NAMALWA (cell line): ENCODE results near the gene KIR3DL3.
"Not testable (repeated sequence)": the region's sequence is repeated elsewhere in the genome, so short reads cannot be mapped to it uniquely, and the experiment has no call there.

Source experiments
- DNase-seq: peaks from one replicate; pipeline ENCODE4 v3.0.0-alpha.2; 2015; ENCODE audit warnings: low spot score

Gene KIR3DL3

DNA sequence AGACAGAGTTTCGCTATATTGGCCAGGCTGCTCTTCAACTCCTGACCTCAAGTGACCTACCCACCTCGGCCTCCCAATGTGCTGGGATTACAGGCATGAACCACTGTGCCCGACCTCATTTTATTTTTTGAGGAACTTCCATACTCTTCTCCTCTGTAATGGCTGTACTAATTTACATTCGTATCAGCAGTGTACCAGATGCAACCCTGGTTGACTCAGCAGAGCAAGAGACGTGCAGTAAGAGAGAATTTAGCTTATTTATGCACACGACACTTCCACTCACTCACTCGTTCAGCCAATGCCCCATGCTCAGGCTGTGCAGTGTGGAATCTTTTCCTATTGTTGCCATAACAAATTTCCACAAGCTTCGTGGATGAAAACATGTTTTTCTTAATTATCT, 6.9 kb downstream of the KIR3DL3 start:
- no peak for DNase-seq

DNA sequence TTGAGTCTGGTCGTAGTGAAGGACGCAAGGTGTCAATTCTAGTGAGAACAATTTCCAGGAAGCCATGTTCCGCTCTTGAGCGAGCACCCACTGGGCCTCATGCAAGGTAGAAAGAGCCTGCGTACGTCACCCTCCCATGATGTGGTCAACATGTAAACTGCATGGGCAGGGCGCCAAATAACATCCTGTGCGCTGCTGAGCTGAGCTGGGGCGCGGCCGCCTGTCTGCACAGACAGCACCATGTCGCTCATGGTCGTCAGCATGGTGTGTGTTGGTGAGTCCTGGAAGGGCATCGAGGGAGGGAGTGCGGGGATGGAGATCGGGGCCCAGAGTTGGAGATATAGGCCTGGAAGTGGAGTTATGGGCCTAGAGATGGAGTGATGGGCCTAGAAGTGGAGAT, 14.1 kb downstream of the KIR3DL3 start, which contains the start of gene KIR2DL3:
TSS of gene KIR2DL3 (plus strand) at position 208 of the 400 bp plus-strand sequence. CDS start at position 241, 33 bp downstream.
- DNase-seq = not testable (repeated sequence)

DNA sequence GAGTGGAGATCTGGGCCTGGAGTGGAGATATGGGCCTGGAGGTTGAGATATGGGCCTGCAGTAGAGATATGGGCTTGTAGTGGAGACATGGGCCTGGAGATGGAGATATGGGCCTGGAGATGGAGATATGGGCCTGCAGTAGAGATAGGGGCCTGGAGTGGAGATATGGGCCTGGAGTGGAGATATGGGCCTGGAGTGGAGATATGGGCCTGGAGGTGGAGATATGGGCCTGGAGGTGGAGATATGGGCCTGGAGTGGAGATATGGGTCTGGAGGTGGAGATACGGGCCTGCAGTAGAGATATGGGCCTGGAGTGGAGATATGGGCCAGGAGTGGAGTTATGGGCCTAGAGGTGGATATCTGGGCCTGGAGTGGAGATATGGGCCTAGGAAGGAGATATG, 14.5 kb downstream of the KIR3DL3 start:
- no peak for DNase-seq

DNA sequence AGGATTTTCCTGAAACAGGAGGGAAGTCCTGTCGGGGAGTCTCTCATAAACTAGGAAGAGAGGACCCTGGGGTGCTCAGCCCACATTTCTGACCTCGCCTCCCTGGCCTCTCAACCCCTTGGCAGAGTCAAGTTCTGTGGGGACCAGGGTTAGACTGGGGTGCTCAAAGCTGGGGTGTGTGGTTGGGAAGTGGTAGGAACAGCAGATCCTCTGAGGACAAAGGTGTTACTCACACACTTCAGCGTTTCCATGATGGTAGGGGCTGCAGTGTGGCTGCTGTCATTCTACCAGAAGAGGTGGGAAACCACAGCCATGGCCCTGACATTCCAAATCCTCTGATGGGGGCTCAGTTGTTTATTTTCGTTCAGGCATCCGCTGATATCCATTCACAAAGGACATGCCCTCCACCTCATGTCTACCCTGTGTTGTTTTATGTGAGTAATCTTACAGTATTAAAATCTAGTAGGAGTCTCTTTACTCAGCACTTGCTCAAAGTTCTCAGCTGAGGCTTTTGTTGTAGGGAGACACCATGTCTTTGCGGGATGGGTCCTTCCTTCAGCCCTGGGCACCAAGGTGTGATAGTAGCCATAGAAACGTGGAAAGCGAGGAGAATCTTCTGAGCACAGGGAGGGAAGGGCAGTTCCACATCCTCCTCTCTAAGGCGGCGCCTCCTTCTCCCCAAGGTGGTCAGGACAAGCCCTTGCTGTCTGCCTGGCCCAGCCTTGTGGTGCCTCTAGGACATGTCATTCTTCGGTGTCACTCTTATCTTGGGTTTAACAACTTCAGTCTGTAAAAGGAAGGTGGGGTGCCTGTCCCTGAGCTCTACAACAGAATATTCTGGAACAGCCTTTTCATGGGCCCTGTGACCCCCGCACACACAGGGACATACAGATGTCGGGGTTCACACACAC, 15.6 kb downstream of the KIR3DL3 start:
- DNase-seq = no peak

DNA sequence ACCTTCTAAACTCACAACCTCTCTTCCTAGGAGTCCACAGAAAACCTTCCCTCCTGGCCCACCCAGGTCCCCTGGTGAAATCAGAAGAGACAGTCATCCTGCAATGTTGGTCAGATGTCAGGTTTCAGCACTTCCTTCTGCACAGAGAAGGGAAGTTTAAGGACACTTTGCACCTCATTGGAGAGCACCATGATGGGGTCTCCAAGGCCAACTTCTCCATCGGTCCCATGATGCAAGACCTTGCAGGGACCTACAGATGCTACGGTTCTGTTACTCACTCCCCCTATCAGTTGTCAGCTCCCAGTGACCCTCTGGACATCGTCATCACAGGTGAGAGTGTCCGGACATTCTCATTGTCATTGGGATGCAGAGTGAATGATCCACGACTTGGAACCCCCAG, 17.7 kb downstream of the KIR3DL3 start:
- DNase-seq = not testable (repeated sequence)

DNA sequence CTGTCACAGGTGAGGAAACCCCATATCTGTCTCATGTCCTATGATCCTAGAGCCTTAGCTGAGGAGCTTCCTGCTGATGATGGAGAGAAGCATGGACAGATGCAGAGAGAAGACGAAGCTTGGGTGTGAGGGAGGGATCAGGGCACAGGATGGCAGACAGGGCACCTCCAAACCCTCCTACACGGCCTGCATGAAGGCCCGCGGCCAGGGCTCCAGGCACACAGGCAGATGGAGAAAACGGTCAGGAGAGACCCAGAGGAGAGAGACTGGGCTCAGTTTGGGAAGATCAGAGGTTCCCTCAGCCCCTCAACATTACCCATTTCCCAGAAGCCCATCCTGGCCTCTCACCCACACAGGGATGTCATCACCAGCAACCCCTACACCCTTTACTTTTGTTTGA, 19.8 kb downstream of the KIR3DL3 start:
- DNase-seq = not testable (repeated sequence)

DNA sequence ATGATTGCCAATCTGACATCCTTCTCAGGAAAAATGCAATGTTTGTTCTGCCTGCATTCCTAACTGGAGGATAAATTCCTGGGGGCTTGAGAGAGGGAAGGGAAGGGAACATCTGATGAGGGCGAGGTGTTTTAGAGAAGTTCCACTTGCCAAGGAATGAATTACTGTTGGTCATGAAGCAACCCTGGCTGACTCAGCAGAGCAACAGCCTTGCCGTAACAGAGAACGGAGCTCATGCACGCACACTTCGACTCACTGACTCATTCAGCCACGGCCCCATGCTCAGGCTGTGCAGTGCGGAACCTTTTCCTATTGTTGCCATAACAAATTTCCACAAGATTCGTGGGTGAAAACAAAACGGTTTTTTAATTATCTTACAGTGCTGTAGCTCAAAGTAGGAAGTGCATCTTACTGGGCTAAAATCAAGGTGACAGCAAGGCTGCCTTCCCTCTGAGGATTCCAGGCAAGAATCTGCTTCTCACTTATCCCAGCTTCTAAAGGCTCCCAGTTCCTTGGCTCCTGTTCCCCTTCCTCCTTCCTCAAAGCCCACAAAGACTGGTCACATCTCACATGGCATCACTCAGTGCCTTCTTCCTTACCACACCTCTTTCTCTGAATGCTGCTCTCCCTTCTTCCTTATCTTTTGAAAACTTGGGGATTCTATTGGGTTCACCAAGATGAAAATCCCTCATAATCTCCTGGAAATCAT, 23.5 kb downstream of the KIR3DL3 start:
- not testable (repeated sequence) for DNase-seq

DNA sequence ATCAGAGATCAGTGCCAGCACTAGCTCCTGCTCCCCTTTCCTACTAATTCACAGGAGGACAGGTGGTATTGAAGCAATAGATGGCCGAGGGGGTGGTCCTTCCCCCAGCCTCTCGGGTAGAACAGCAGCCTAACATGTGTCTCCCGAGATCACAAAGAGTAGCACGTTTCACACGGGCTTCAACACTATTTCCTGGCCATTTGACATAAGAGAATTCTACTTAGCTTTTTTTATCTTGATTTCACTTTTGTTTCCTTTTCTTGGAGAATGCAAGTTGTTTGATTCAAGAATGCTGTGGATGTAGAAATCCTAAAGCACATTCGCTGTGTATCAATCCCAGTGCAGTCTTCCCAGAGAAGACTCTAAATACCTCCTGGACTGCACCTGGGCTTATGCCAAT, 26.0 kb downstream of the KIR3DL3 start:
- DNase-seq = not testable (repeated sequence)

DNA sequence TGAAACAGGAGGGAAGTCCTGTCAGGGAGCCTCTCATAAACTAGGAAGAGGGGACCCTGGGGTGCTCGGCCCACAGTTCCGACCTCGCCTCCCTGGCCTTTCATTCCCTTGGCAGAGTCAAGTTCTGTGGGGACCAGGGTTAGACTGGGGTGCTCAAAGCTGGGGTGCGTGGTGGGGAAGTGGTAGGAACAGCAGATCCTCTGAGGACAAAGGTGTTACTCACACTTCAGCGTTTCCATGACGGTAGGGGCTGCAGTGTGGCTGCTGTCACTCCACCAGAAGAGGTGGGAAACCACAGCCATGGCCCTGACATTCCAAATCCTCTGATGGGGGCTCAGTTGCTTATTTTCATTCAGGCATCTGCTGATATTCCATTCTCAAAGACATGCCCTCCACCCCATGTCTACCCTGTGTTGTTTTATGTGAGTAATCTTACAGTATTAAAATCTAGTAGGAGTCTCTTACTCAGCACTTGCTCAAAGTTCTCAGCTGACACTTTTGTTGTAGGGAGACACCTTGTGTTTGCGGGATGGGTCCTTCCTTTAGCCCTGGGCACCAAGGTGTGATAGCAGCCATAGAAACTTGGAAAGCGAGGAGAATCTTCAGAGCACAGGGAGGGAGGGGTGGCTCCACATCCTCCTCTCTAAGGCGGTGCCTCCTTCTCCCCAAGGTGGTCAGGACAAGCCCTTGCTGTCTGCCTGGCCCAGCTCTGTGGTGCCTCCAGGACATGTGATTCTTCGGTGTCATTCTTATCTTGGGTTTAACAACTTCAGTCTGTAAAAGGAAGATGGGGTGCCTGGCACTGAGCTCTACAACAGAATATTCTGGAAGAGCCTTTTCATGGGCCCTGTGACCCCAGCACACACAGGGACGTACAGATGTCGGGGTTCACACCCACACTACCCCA, 32.2 kb downstream of the KIR3DL3 start:
- not testable (repeated sequence) for DNase-seq

DNA sequence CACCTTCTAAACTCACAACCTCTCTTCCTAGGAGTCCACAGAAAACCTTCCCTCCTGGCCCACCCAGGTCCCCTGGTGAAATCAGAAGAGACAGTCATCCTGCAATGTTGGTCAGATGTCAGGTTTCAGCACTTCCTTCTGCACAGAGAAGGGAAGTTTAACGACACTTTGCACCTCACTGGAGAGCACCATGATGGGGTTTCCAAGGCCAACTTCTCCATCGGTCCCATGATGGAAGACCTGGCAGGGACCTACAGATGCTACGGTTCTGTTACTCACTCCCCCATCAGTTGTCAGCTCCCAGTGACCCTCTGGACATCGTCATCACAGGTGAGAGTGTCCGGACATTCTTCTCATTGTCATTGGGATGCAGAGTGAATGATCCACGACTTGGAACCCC, 34.3 kb downstream of the KIR3DL3 start:
- not testable (repeated sequence) for DNase-seq

DNA sequence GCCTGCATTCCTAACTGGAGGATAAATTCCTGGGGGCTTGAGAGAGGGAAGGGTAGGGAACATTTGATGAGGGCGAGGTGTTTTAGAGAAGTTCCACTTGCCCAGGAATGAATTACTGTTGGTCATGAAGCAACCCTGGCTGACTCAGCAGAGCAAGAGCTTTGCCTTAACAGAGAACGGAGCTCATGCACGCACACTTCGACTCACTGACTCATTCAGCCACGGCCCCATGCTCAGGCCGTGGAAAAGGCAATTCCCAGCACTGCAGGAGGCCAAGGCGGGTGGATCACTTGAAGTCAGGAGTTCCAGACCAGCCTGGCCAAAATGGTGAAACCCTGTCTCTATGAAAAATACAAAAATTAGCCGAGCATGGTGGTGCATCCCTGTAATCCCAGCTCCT, 40.0 kb downstream of the KIR3DL3 start:
- DNase-seq = not testable (repeated sequence)

DNA sequence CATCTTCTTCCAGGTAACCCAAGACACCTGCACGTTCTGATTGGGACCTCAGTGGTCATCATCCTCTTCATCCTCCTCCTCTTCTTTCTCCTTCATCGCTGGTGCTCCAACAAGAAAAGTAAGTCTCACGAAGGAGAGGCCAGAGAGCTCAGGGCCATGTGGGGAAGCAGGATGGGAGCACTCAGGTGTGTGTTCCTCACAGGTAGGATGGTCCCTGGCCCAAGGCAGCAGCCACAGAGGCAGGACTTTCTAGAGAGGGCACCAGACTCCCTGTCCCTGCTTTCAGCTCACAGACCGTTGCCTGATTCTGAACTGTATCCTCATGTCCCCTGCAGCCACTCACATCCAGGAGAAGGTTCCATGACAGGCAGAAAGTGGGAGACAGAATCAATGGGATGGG, 42.2 kb downstream of the KIR3DL3 start:
- not testable (repeated sequence) for DNase-seq

DNA sequence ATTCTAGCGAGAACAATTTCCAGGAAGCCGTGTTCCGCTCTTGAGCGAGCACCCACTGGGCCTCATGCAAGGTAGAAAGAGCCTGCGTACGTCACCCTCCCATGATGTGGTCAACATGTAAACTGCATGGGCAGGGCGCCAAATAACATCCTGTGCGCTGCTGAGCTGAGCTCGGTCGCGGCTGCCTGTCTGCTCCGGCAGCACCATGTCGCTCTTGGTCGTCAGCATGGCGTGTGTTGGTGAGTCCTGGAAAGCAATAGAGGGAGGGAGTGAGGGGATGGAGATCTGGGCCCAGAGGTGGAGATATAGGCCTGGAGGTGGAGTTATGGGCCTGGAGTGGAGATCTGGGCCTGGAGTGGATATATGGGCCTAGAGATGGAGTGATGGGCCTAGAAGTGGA, 45.4 kb downstream of the KIR3DL3 start, which contains the start of gene KIR2DL1:
TSS of gene KIR2DL1 (plus strand) at position 148 of the 400 bp plus-strand sequence. CDS start at position 206, 58 bp downstream.
- DNase-seq = not testable (repeated sequence)

DNA sequence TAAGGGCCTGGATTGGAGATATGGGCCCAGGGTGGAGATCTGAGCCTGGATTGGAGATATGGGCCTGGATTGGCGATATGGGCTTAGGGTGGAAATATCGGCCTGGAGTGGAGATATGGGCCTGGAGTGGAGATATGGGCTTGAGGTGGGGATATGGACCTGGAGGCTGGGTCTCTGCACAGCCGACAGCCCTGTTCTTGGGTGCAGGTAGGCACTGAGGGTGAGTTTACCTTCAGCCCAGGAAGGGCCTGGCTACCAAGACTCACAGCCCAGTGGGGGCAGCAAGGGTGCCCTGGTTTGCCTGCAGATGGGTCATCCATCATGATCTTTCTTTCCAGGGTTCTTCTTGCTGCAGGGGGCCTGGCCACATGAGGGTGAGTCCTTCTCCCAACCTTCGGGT, 46.3 kb downstream of the KIR3DL3 start:
- not testable (repeated sequence) for DNase-seq

DNA sequence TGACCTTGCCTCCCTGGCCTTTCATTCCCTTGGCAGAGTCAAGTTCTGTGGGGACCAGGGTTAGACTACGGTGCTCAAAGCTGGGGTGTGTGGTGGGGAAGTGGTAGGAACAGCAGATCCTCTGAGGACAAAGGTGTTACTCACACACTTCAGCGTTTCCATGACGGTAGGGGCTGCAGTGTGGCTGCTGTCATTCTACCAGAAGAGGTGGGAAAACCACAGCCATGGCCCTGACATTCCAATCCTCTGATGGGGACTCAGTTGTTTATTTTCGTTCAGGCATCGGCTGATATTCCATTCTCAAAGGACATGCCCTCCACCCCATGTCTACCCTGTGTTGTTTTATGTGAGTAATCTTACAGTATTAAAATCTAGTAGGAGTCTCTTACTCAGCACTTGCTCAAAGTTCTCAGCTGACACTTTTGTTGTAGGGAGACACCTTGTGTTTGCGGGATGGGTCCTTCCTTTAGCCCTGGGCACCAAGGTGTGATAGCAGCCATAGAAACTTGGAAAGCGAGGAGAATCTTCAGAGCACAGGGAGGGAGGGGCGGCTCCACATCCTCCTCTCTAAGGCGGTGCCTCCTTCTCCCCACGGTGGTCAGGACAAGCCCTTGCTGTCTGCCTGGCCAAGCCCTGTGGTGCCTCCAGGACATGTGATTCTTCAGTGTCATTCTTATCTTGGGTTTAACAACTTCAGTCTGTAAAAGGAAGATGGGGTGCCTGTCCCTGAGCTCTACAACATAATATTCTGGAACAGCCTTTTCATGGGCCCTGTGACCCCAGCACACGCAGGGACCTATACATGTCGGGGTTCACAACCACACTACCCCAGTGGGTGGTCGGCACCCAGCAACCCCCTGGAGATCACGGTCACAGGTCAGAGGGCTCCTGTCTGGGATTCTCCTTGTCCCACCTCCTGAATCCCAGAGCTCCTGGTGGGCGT, 47.0 kb downstream of the KIR3DL3 start:
- DNase-seq = not testable (repeated sequence)

DNA sequence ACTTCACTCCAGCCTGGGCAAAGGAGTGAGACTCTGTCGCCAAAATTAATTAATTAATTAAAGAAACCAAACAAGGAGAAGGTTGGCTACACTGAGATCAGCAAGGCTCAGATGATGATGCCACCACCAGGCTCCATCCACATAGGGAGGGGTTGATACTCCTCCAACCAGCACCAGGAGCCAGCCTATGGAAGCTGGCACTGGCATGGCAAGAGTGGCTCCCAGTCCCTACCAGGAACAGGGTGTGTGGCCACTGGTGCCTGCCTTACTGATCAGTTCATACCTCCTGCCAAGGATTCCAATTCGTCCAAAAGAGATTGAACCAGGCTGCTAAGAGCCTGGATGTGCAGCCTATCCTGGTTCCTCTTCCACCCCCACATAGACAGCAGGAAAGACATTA, 48.4 kb downstream of the KIR3DL3 start:
- not testable (repeated sequence) for DNase-seq

DNA sequence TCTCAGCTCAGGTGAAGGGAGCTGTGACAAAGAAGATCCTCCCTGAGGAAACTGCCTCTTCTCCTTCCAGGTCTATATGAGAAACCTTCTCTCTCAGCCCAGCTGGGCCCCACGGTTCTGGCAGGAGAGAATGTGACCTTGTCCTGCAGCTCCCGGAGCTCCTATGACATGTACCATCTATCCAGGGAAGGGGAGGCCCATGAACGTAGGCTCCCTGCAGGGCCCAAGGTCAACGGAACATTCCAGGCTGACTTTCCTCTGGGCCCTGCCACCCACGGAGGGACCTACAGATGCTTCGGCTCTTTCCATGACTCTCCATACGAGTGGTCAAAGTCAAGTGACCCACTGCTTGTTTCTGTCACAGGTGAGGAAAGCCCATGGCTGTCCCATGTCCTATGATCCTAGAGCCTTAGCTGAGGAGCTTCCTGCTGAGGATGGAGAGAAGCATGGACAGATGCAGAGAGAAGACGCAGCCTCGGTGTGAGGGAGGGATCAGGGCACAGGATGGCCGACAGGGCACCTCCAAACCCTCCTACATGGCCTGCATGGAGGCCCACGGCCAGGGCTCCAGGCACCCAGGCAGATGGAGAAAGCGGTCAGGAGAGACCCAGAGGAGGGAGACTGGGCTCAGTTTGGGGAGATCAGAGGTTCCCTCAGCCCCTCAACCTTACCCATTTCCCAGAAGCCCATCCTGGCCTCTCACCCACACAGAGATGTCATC, 51.0 kb downstream of the KIR3DL3 start:
- not testable (repeated sequence) for DNase-seq

DNA sequence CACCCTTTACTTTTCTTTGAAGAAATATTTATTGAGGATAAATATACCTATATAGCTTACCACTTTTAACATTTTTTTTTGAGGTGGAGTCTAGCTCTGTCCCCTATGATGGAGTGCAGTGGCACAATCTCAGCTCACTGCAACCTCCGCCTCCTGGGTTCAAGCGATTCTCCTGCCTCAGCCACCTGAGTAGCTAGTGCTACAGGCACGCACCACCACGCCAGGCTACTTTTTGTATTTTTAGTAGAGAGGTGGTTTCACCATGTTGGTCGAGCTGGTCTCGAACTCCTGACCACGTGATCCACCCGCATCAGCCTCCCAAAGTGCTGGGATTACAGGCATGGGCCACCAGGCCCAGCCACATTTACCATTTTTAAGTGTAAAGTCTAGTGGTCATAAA, 51.6 kb downstream of the KIR3DL3 start:
- not testable (repeated sequence) for DNase-seq

DNA sequence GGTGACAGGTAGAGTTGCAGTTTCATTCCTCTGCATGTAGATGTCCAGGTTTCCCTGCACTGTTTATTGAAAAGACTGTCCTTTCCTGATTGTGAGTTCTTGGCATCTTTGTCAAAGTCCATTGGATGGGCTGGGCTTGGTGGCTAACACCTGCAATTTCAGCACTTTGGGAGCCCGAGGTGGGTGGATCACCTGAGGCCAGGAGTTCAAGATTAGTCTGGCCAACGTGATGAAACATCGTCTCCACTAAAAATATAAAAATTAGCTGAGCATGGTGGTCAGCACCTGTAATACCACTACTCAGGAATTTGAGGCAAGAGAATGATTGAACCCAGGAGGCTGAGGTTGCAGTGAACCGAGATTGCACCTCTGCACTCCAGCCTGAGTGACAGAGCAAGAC, 53.6 kb downstream of the KIR3DL3 start:
- not testable (repeated sequence) for DNase-seq

DNA sequence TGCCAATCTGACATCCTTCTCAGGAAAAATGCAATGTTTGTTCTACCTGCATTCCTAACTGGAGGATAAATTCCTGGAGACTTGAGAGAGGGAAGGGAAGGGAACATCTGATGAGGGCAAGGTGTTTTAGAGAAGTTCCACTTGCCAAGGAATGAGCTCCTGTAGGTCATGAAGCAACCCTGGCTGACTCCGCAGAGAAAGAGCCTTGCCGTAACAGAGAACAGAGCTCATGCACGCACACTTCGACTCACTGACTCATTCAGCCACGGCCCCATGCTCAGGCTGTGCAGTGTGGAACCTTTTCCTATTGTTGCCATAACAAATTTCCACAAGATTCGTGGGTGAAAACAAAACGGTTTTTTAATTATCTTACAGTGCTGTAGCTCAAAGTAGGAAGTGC, 54.7 kb downstream of the KIR3DL3 start:
- not testable (repeated sequence) for DNase-seq
